Right cardiac atrium (tissue), 5 donors: ENCODE results near the gene ANO2. TPM values are rescaled to one million over a fixed set of nuclear protein-coding genes. Genes with fewer than 3 reads are reported as not detected.
"Not testable (repeated sequence)": the region's sequence is repeated elsewhere in the genome, so short reads cannot be mapped to it uniquely, and the experiment has no call there.

Experiments used
- ATAC-seq, 2 donors: fragments of 200-7000 bp; cut with Tn5 transposase; one replicate each; pipeline versions ENCODE4 v1.8.0 to v1.9.1; 2020; ENCODE audit warnings: moderate library complexity in 2 of 2, mild to moderate bottlenecking in 1 of 2
- DNase-seq, 3 donors: peaks; one replicate each; pipeline ENCODE4 v3.0.0-alpha.2; 2020
- H3K27ac ChIP-seq: one replicate; pipeline ENCODE4 v1.5.1; 2013; ENCODE audit warnings: mild to moderate bottlenecking, low read length, control low read depth, moderate library complexity
- H3K27me3 ChIP-seq: one replicate; pipeline ENCODE4 v1.6.1; 2013; ENCODE audit not compliant: control insufficient read depth, insufficient read depth
- H3K4me1 ChIP-seq: one replicate; pipeline ENCODE4 v1.6.1; 2013; ENCODE audit warnings: low read length; ENCODE audit not compliant: control insufficient read depth, insufficient read depth
- H3K4me3 ChIP-seq: one replicate; pipeline ENCODE4 v1.5.1; 2013; ENCODE audit warnings: low read length, control low read depth
- H3K9me3 ChIP-seq: one replicate; pipeline ENCODE4 v1.6.1; 2013; ENCODE audit warnings: low read length; ENCODE audit not compliant: control insufficient read depth
- WGBS: extraction: QIAGEN DNeasy Blood & Tissue Kit; methylation state at CpG from one replicate; pipeline ENCODE4 v1.1.7; 2013; 5-methylcytosine and 5-hydroxymethylcytosine counted together
- intact Hi-C, 4 donors: fragments of 100-400 bp; cut with DNase I; formaldehyde crosslinking; loops; one replicate each; pipeline versions ENCODE4 v1.11.0 to v1.14.0; 2022 to 2023
- polyA plus RNA-seq: library from polyadenylated mRNA; stranded (reverse); fragments of 200-250 nt; gene quantifications from one replicate; pipeline ENCODE4 v1.2.3, GENCODE V29; 2013
- total RNA-seq, 4 donors: library from RNA; stranded (reverse); fragmentation: NEBNext Ultra II Directional; extraction: Animal tissue kit (Norgen Biotek cat#: 25700); gene quantifications; one replicate each; pipeline ENCODE4 v1.2.1, GENCODE V29; 2021
- donor health status: healthy with polysubstance abuse.
- donor health status: DM: no; HTN: yes; CAD: no.
- donor health status: DM: no; HTN: no; CAD: no.
- donor health status: DM: no; HTN: yes; CAD: no; lungs with severe emphysema.
- donor health status: DM: yes; HTN: yes; CAD: no.

Gene ANO2
- total and polyA plus RNA-seq, 5 donors, result 7.0 to 12.5 (median 10.9) TPM

GRCh38 chr12:5660238-5660637 lies 284.8 kb downstream of the ANO2 start:
- DNase-seq (no peak), ATAC-seq (peak; percentile 59 to 60)
- 79% methylated on average over 6 of the region's 6 CpGs for WGBS
- Histone ChIP-seq H3K27me3 (no peaks in the 10 kb centered on the region), H3K9me3 (no peaks in the 10 kb centered on the region), H3K27ac (no peak overlapping the region), H3K4me3 (no peak overlapping the region), H3K4me1 (no peaks in the 10 kb centered on the region)
- intact Hi-C loops, result no loop called here

DNA sequence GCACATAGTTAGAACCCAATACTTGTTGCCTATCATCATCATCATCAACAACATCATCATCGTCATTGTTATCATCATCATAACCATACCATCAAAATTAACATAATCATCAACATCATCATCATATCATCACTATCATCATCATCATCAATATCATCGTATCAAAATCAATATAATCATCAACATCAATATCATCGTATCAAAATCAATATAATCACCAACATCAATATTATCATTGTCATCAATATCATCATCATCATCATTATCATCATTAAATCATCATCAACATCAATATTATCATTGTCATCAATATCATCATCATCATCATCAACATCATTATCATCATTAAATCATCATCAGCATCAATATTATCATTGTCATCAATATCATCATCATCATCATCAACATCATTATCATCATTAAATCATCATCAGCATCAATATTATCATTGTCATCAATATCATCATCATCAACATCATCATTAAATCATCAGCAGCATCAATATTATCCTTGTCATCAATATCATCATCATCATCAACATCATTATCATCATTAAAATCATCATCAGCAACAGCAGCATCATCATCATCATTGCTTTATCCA lies 286.6 kb downstream of the ANO2 start:
- H3K4me3 ChIP-seq, H3K9me3 ChIP-seq, H3K27ac ChIP-seq, H3K4me1 ChIP-seq, H3K27me3 ChIP-seq, DNase-seq, ATAC-seq, intact Hi-C loops: not testable (repeated sequence)
- WGBS, result 97% methylated on average over 3 of the region's 3 CpGs

GRCh38 chr12:5656836-5657235 lies 288.2 kb downstream of the ANO2 start:
- ATAC-seq (no peak), DNase-seq (no peak)
- 81% methylated on average over 4 of the region's 4 CpGs for WGBS
- Histone ChIP-seq H3K27me3 (no peaks in the 10 kb centered on the region), H3K9me3 (no peaks in the 10 kb centered on the region), H3K4me3 (no peak overlapping the region), H3K27ac (no peak overlapping the region), H3K4me1 (no peaks in the 10 kb centered on the region)
- intact Hi-C loops, result no loop called here

- 81% methylated on average over 3 of the region's 3 CpGs for WGBS
- intact Hi-C loops, result no loop called here
- Histone ChIP-seq H3K4me3 (no peak overlapping the region), H3K9me3 (no peaks in the 10 kb centered on the region), H3K27me3 (no peaks in the 10 kb centered on the region), H3K4me1 (no peaks in the 10 kb centered on the region), H3K27ac (no peak overlapping the region)
- DNase-seq (no peak), ATAC-seq (no peak)
These were observed 289.9 kb downstream of the ANO2 start for GRCh38 chr12:5655120-5655519.

DNA sequence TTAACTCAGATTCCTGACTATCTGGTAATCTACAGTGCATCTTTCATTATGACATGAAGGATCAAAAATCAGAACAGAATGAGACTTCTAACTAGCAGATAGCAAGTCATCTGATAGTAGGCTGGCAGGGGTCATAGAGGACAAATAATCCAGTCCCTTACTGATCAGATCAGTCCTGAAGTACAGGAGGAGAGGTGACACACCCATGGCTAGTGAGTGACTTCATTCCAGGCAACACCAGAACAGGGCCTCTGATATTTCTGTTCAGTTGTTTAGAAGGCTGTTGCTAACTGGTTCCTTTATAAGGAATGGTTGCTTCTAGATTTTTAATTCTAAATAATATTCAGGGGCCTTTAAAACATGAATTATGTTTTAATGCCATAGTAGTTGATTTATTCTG lies 291.0 kb downstream of the ANO2 start:
- no peaks in the 10 kb centered on the region for H3K9me3 ChIP-seq
- no peak overlapping the region for H3K4me3 ChIP-seq
- H3K27me3 ChIP-seq, result no peaks in the 10 kb centered on the region
- DNase-seq (no peak), ATAC-seq (no peak)
- no peak overlapping the region for H3K27ac ChIP-seq
- H3K4me1 ChIP-seq, result peaks cover 2% of the 10 kb centered on the region
- intact Hi-C loops, result no loop called here

- no peaks in the 10 kb centered on the region for H3K27me3 ChIP-seq
These were observed 294.1 kb downstream of the ANO2 start for GRCh38 chr12:5650829-5651461.

GRCh38 chr12:5650281-5650680 lies 294.8 kb downstream of the ANO2 start:
- ATAC-seq, result peak; percentile 35 to 38
- Histone ChIP-seq H3K9me3 (no peaks in the 10 kb centered on the region), H3K4me1 (peaks cover 5% of the 10 kb centered on the region), H3K4me3 (no peak overlapping the region), H3K27ac (no peak overlapping the region), H3K27me3 (no peaks in the 10 kb centered on the region)
- WGBS, result 40% methylated on average over 2 of the region's 2 CpGs
- DNase-seq, result no peak
- intact Hi-C loops, result no loop called here

More at GRCh38 chr12:5650829-5651461, 294.1 kb downstream of the ANO2 start:
- H3K4me1 ChIP-seq, result peaks cover 5% of the 10 kb centered on the region
- no peaks in the 10 kb centered on the region for H3K9me3 ChIP-seq
- 57% methylated on average over 1 of the region's 1 CpG for WGBS
- H3K4me3 ChIP-seq, result no peak overlapping the region
- H3K27ac ChIP-seq, result no peak overlapping the region
- no peak for ATAC-seq
- intact Hi-C loops, result no loop called here
- no peak for DNase-seq

GRCh38 chr12:5648692-5649359 lies 296.2 kb downstream of the ANO2 start:
- 34% methylated on average over 9 of the region's 9 CpGs for WGBS
- Histone ChIP-seq H3K4me3 (no peak overlapping the region), H3K4me1 (peaks cover 5% of the 10 kb centered on the region), H3K27ac (no peak overlapping the region), H3K27me3 (no peaks in the 10 kb centered on the region), H3K9me3 (no peaks in the 10 kb centered on the region)
- no peak for DNase-seq
- ATAC-seq, result peak; percentile 72 to 81
- intact Hi-C loops, result no loop called here

DNA sequence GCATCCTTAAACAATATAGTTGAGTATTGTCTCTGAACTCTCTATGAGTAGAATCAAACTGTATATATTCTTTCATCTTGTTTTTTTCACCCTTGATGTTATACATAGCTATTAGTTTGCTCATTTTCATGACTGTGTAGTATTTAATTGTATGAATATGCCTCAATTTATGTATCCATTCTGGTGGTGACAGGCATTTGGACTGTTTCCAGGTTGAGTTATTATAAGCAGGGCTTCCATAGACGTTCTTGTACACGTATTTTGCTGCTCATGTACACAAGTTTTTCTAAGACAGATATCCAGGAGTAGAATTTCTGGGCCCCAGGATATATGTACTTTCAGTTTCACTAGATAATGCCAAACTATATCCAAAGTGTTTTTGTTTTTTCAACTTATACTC lies 301.8 kb downstream of the ANO2 start:
- 43% methylated on average over 2 of the region's 2 CpGs for WGBS
- H3K4me1 ChIP-seq, result peaks cover 1% of the 10 kb centered on the region
- DNase-seq (no peak), ATAC-seq (no peak)
- no peak overlapping the region for H3K27ac ChIP-seq
- H3K4me3 ChIP-seq, result no peak overlapping the region
- no peaks in the 10 kb centered on the region for H3K27me3 ChIP-seq
- intact Hi-C loops, result no loop called here
- H3K9me3 ChIP-seq, result no peaks in the 10 kb centered on the region

DNA sequence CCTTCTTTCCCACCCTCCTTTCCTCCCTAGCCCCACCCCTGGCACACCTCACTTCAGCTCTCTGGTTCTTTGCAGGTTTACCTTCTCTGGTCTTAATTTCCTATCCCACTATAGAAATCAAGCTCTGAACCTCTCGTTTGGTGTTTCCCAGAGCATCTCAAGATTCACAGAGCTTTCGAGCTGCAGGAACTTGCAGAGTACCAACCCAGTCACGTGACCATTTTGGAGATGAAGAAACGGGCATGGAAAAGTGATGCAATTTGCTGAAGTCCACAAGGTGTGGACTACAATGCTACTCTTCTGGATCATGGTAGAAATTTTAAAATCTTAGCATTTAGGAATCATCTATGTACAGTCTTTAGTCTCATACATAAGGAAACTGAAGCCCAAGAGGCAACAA lies 307.4 kb downstream of the ANO2 start:
- no peak overlapping the region for H3K27ac ChIP-seq
- ATAC-seq (no peak), DNase-seq (no peak)
- WGBS, result 88% methylated on average over 4 of the region's 4 CpGs
- intact Hi-C loops, result no loop called here
- no peak overlapping the region for H3K4me3 ChIP-seq
- no peaks in the 10 kb centered on the region for H3K9me3 ChIP-seq
- H3K27me3 ChIP-seq, result no peaks in the 10 kb centered on the region
- no peaks in the 10 kb centered on the region for H3K4me1 ChIP-seq

DNA sequence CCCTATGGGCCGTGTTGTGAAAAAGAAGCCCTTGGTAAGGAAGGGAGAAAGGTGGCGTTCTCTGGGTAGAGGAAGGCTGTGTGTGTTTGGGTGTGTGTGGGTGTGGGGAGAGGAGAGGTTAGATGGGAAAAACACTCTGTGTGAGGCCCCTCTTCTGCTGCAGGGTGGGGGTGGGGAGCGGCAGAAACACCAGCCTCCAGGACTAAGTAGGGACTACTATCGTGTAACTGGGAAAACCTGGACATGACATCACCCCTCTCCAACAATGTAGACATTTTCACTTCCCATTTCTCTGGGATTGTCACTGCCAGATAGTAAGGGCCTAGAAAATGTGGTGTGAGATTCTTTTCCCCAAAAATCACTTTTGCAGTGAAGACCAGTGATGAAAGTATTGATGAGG lies 308.2 kb downstream of the ANO2 start:
- Histone ChIP-seq H3K4me1 (no peaks in the 10 kb centered on the region), H3K27ac (no peak overlapping the region), H3K4me3 (no peak overlapping the region), H3K27me3 (no peaks in the 10 kb centered on the region), H3K9me3 (no peaks in the 10 kb centered on the region)
- DNase-seq, result no peak
- intact Hi-C loops, result no loop called here
- no peak for ATAC-seq
- 71% methylated on average over 4 of the region's 4 CpGs for WGBS
